A549 (cell line): ENCODE results near the gene HERC3. TPM values are rescaled to one million over a fixed set of nuclear protein-coding genes. Genes with fewer than 3 reads are reported as not detected.

Experiments
- ATAC-seq, 2 experiments: fragments of 200-7000 bp in 1 of 2; fragments of >200 bp in 1 of 2; cut with Nextera tagmentation in 1 of 2; cut with Tn5 transposase in 1 of 2; 3 replicates each; pipeline versions ENCODE4 v1.8.0 to v1.9.1; 2018 to 2020; ENCODE audit warnings: mild to moderate bottlenecking in 1 of 2, moderate library complexity in 1 of 2
- CTCF ChIA-PET: fragments of 300-600 bp; sonication (Branson Sonifier 250); formaldehyde crosslinking; extraction: SDS; loops from one replicate; lab custom pipeline; 2021; ENCODE audit warnings: antibody characterized with exemption, inconsistent platforms; lab: Yijun Ruan, JAX
- POLR2A ChIA-PET: fragments of 350-600 bp; formaldehyde crosslinking; extraction: SDS; loops from one replicate; lab custom pipeline; 2021; ENCODE audit warnings: antibody characterized with exemption, inconsistent platforms; lab: Yijun Ruan, JAX
- DNase-seq, 2 experiments: peaks; one replicate each; pipeline versions ENCODE4 v3.0.0 to v3.0.0-alpha.2; 2011 to 2016; ENCODE audit warnings: low read depth in 1 of 2, low spot score in 1 of 2
- FAIRE-seq: peaks from 2 replicates; lab custom pipeline; 2011; peaks lifted over from hg19 to GRCh38; lab: Jason Lieb, UNC
- H3K27ac ChIP-seq, 2 experiments: fragments of >200 bp; sonication (Bioruptor Twin); formaldehyde crosslinking; 3 replicates each; pipeline ENCODE4 v1.5.1; 2016 to 2017
- H3K4me1 ChIP-seq: fragments of >200 bp; sonication (Bioruptor Twin); formaldehyde crosslinking; 3 replicates; pipeline ENCODE4 v1.6.1; 2016
- H3K4me2 ChIP-seq: fragments of >200 bp; sonication (Bioruptor Twin); formaldehyde crosslinking; 3 replicates; pipeline ENCODE4 v1.6.1; 2016
- H3K4me3 ChIP-seq: fragments of >200 bp; sonication (Bioruptor Twin); formaldehyde crosslinking; 3 replicates; pipeline ENCODE4 v1.5.1; 2016
- H3K9me3 ChIP-seq: fragments of >200 bp; sonication (Bioruptor Twin); formaldehyde crosslinking; 3 replicates; pipeline ENCODE4 v1.6.1; 2016
- EHF ChIP-seq: fragments of 250-450 bp; sonication (Bioruptor Pico); IDR thresholded peaks from 2 replicates; pipeline ENCODE4 v1.5.0; 2020; ENCODE audit warnings: mild to moderate bottlenecking
- FOSB ChIP-seq: fragments of 250-450 bp; sonication (Bioruptor Pico); IDR thresholded peaks from 2 replicates; pipeline ENCODE4 v1.5.0; 2020; ENCODE audit warnings: mild to moderate bottlenecking, moderate library complexity
- FOSL2 ChIP-seq, 2 experiments: fragments of 450-650 bp in 1 of 2; fragments of >200 bp in 1 of 2; sonication (Bioruptor Twin) in 1 of 2; formaldehyde crosslinking; IDR thresholded peaks; 2 replicates each; pipeline versions ENCODE4 v1.5.0 to v1.6.1; 2016 to 2020; ENCODE audit warnings: mild to moderate bottlenecking in 1 of 2, moderate library complexity in 1 of 2
- FOXS1 ChIP-seq: fragments of 250-450 bp; sonication (Bioruptor Pico); IDR thresholded peaks from 2 replicates; pipeline ENCODE4 v1.5.0; 2020; ENCODE audit warnings: mild to moderate bottlenecking, moderate library complexity
- GATA3 ChIP-seq: IDR thresholded peaks from 2 replicates; pipeline ENCODE4 v1.6.1; 2012; ENCODE audit warnings: borderline replicate concordance
- HOXA7 ChIP-seq: fragments of 250-450 bp; sonication (Bioruptor Pico); IDR thresholded peaks from 2 replicates; pipeline ENCODE4 v1.5.0; 2020; ENCODE audit warnings: mild to moderate bottlenecking, moderate library complexity
- KDM5A ChIP-seq: fragments of 200-600 bp; sonication (generic); IDR thresholded peaks from 2 replicates; pipeline ENCODE4 v1.6.1; 2016; ENCODE audit warnings: antibody characterized with exemption, mild to moderate bottlenecking
- POLR2A ChIP-seq: IDR thresholded peaks from 2 replicates; pipeline ENCODE4 v1.6.1; 2012; ENCODE audit warnings: mild to moderate bottlenecking, low read length
- RAD21 ChIP-seq, 2 experiments: fragments of >200 bp in 1 of 2; sonication (Bioruptor Twin) in 1 of 2; formaldehyde crosslinking in 1 of 2; IDR thresholded peaks in 1 of 2; conservative IDR thresholded peaks in 1 of 2; 2 replicates in 1 of 2; 3 replicates in 1 of 2; pipeline ENCODE4 v1.6.1; 2012 to 2018; ENCODE audit warnings: inconsistent platforms in 1 of 2
- RARB ChIP-seq: fragments of 250-450 bp; sonication (Bioruptor Pico); IDR thresholded peaks from 2 replicates; pipeline ENCODE4 v1.8.0; 2021; ENCODE audit warnings: mild to moderate bottlenecking, moderate library complexity
- RCOR1 ChIP-seq: fragments of 150-350 bp; IDR thresholded peaks from 2 replicates; pipeline ENCODE4 v1.6.1; 2014; ENCODE audit warnings: antibody characterized with exemption, low read length, low read depth
- RNF2 ChIP-seq: fragments of 200-600 bp; sonication (generic); IDR thresholded peaks from 2 replicates; pipeline ENCODE4 v1.6.1; 2016; ENCODE audit warnings: low read depth, mild to moderate bottlenecking, antibody characterized with exemption, moderate library complexity, borderline replicate concordance
- SREBF2 ChIP-seq: fragments of 450-650 bp; IDR thresholded peaks from 2 replicates; pipeline ENCODE4 v1.6.1; 2014; ENCODE audit warnings: mild to moderate bottlenecking, moderate library complexity
- TFCP2L1 ChIP-seq: fragments of 250-450 bp; sonication (Bioruptor Pico); IDR thresholded peaks from 2 replicates; pipeline ENCODE4 v1.5.0; 2021; ENCODE audit warnings: mild to moderate bottlenecking
- TP53 ChIP-seq: fragments of 250-450 bp; sonication (Bioruptor Pico); IDR thresholded peaks from 2 replicates; pipeline ENCODE4 v1.5.0; 2021; ENCODE audit warnings: mild to moderate bottlenecking, moderate library complexity
- ZFP36 ChIP-seq: fragments of 450-650 bp; IDR thresholded peaks from 2 replicates; pipeline ENCODE4 v1.6.1; 2014; ENCODE audit warnings: borderline replicate concordance; ENCODE audit not compliant: partially characterized antibody
- ZNF302 ChIP-seq: fragments of 250-450 bp; sonication (Bioruptor Pico); IDR thresholded peaks from 2 replicates; pipeline ENCODE4 v1.9.0; 2021; ENCODE audit warnings: inconsistent platforms, mild to moderate bottlenecking, moderate library complexity
- ZSCAN20 ChIP-seq: fragments of 250-450 bp; sonication (Bioruptor Pico); IDR thresholded peaks from 2 replicates; pipeline ENCODE4 v1.8.0; 2022; ENCODE audit warnings: mild to moderate bottlenecking, moderate library complexity
- WGBS: methylation state at CpG from one replicate; pipeline ENCODE4 v1.1.6; 2017; ENCODE audit errors: missing lambda C conversion rate; 5-methylcytosine and 5-hydroxymethylcytosine counted together
- polyA plus RNA-seq, 4 experiments: library from polyadenylated mRNA; depleted of rRNA in 3 of 4; stranded (reverse); fragments of >200 nt; fragmentation: RNase III in 1 of 4; extraction: RNeasy Plus Mini Kit Qiagen cat#74134 plus additional on column Dnase treatment in 1 of 4; gene quantifications; 2 replicates in 3 of 4; 3 replicates in 1 of 4; pipeline ENCODE4 v1.2.3, GENCODE V29; 2011 to 2017
- TF ChIP-seq, protein P1 (sequence below): fragments of 250-450 bp; sonication (Bioruptor Pico); IDR thresholded peaks from 2 replicates; pipeline ENCODE4 v1.5.0; 2020; ENCODE audit warnings: low read depth, mild to moderate bottlenecking, moderate library complexity
- TF ChIP-seq, protein P2 (sequence below): fragments of >200 bp; sonication (Bioruptor Twin); formaldehyde crosslinking; IDR thresholded peaks from 2 replicates; pipeline ENCODE4 v1.6.1; 2016
- TF ChIP-seq, protein P3 (sequence below): fragments of 200-600 bp; sonication (generic); IDR thresholded peaks from 2 replicates; pipeline ENCODE4 v1.6.1; 2016; ENCODE audit warnings: antibody characterized with exemption, mild to moderate bottlenecking, moderate library complexity
- TF ChIP-seq, protein P4 (sequence below): fragments of 450-650 bp; IDR thresholded peaks from 2 replicates; pipeline ENCODE4 v1.6.1; 2014; ENCODE audit warnings: antibody characterized with exemption
- TF ChIP-seq, protein P5 (sequence below): fragments of 150-350 bp; IDR thresholded peaks from 2 replicates; pipeline ENCODE4 v1.6.1; 2014; ENCODE audit warnings: low read depth, mild to moderate bottlenecking, low read length
- TF ChIP-seq, protein P6 (sequence below): IDR thresholded peaks from 2 replicates; pipeline ENCODE4 v1.6.1; 2012

Gene HERC3
- polyA plus RNA-seq, 2 of the 4 experiments (the other 2 are of a cell fraction), result 4.9 to 6.2 TPM

DNA sequence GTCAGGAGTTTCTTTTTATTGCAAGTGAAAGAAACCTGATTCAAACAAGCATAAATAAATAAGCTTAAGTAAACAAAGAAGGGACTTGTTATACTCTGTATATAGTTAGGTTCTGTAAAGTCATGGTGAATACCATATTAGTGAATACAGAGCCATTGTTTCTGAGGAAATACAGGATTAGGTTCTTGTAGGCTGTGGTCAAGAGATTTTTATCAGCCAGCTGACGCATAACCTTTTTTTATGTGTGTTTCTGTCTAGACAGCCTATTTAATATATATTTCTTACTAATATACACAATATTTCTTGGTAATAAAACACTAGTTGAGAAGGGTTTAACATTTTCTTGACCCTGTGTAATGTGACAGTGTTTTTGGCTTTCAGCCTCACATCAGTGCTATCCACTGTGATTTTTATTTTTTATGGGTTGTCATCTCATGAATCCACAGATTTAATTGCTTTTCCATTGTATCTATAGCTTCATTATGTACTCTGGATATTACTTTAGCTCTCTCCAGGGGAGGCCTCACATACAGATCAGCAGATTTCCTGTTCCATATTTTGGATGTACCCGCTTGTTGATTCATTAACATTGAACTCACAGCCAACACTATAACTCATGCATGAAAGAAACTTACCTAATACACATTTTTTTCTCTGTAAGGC is 8.0 kb downstream of the HERC3 start:
- H3K27ac ChIP-seq, result no peak overlapping the region
- FAIRE-seq (no peak), DNase-seq (peak in 1 of 2 experiments; percentile 40), ATAC-seq (no peak; a peak in 1 of 6 replicates)
- no peak overlapping the region for H3K4me3 ChIP-seq
- H3K4me1 ChIP-seq, result peaks cover 11% of the 10 kb centered on the region; the same call in 1 of the 3 replicates
- peak overlapping the region; percentile 47 for H3K4me2 ChIP-seq
- POLR2A ChIA-PET, result no interaction called here
- H3K9me3 ChIP-seq, result no peaks in the 10 kb centered on the region
- CTCF ChIA-PET, result interaction anchor here (1.1 to 1.3 kb wide), 3 partner anchors 11 to 59 kb away, joined by 3 to 6 read pairs (median 3); no protein-coding TSS in a partner anchor
- TF ChIP-seq TP53 (CRISPR knock-in tag) (no peak), HOXA7 (no peak), RCOR1 (no peak), POLR2A (no peak), FOXS1 (no peak), GATA3 (peak; percentile 17; the same call in 1 of the 2 replicates)
- TF ChIP-seq, protein P1, sequence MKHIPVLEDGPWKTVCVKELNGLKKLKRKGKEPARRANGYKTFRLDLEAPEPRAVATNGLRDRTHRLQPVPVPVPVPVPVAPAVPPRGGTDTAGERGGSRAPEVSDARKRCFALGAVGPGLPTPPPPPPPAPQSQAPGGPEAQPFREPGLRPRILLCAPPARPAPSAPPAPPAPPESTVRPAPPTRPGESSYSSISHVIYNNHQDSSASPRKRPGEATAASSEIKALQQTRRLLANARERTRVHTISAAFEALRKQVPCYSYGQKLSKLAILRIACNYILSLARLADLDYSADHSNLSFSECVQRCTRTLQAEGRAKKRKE, result no peak
- TF ChIP-seq, protein P2, sequence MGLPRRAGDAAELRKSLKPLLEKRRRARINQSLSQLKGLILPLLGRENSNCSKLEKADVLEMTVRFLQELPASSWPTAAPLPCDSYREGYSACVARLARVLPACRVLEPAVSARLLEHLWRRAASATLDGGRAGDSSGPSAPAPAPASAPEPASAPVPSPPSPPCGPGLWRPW, result no peak
- 83% methylated on average over 2 of the region's 2 CpGs for WGBS

DNA sequence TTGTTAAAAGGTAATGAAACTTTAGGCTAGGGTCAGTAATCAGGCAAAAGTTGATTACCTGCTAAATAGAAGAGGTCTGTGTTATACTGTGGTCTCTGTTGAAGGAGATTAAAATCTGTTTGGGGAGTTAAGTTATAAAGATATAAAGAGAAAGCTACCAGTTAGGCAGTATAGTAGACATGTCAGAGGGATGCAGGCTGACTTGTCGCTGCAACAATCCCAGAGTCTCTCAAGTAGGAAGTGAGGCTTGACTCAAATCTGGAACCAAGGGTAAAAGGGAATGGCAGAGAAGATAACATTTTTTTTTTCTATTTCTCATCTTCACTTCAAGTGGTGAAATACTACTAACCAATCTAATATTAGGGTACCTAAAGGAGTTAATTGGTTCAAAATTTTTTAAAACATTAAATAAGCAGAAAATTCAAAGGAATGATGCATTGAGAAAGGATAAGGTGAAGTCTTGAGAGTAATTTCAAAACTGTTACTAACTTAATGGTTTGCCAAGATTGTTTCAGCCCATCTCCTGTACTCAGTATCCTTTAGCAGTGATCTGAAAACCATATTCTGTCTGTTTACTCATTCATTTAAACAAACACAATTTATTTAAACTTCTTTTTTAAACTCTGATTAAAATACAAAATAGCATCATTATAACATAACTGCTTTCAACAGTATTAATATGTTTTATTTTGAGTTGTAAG is 12.8 kb downstream of the HERC3 start:
- WGBS, result 70% methylated on average over 1 of the region's 1 CpG
- Histone ChIP-seq H3K4me2 (no peak overlapping the region), H3K9me3 (no peaks in the 10 kb centered on the region), H3K27ac (no peak overlapping the region), H3K4me3 (no peak overlapping the region), H3K4me1 (peaks cover 5% of the 10 kb centered on the region; the same call in 1 of the 3 replicates)
- no peak for DNase-seq
- POLR2A ChIA-PET, result no interaction called here
- CTCF ChIA-PET, result no interaction called here
- no peak for ATAC-seq
- TF ChIP-seq RAD21 (conservative IDR thresholded peaks at IDR 0.05 in 1 of 2, IDR thresholded peaks at IDR 0.05 in 1 of 2), result no peak
- no peak for TF ChIP-seq FOSB (CRISPR knock-in tag)
- TF ChIP-seq ZSCAN20, result no peak
- TF ChIP-seq KDM5A, result no peak
- TF ChIP-seq, protein P3, sequence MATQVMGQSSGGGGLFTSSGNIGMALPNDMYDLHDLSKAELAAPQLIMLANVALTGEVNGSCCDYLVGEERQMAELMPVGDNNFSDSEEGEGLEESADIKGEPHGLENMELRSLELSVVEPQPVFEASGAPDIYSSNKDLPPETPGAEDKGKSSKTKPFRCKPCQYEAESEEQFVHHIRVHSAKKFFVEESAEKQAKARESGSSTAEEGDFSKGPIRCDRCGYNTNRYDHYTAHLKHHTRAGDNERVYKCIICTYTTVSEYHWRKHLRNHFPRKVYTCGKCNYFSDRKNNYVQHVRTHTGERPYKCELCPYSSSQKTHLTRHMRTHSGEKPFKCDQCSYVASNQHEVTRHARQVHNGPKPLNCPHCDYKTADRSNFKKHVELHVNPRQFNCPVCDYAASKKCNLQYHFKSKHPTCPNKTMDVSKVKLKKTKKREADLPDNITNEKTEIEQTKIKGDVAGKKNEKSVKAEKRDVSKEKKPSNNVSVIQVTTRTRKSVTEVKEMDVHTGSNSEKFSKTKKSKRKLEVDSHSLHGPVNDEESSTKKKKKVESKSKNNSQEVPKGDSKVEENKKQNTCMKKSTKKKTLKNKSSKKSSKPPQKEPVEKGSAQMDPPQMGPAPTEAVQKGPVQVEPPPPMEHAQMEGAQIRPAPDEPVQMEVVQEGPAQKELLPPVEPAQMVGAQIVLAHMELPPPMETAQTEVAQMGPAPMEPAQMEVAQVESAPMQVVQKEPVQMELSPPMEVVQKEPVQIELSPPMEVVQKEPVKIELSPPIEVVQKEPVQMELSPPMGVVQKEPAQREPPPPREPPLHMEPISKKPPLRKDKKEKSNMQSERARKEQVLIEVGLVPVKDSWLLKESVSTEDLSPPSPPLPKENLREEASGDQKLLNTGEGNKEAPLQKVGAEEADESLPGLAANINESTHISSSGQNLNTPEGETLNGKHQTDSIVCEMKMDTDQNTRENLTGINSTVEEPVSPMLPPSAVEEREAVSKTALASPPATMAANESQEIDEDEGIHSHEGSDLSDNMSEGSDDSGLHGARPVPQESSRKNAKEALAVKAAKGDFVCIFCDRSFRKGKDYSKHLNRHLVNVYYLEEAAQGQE, result no peak
- TF ChIP-seq ZFP36, result no peak
- TF ChIP-seq, protein P4, sequence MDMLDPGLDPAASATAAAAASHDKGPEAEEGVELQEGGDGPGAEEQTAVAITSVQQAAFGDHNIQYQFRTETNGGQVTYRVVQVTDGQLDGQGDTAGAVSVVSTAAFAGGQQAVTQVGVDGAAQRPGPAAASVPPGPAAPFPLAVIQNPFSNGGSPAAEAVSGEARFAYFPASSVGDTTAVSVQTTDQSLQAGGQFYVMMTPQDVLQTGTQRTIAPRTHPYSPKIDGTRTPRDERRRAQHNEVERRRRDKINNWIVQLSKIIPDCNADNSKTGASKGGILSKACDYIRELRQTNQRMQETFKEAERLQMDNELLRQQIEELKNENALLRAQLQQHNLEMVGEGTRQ, result no peak
- no peak for TF ChIP-seq ZNF302 (CRISPR knock-in tag)
- no peak for TF ChIP-seq FOSL2 (IDR thresholded peaks at IDR 0.05)
- TF ChIP-seq FOSL2 (CRISPR knock-in tag; IDR thresholded peaks at IDR 0.05), result no peak
- no peak for TF ChIP-seq SREBF2
- TF ChIP-seq, protein P5, sequence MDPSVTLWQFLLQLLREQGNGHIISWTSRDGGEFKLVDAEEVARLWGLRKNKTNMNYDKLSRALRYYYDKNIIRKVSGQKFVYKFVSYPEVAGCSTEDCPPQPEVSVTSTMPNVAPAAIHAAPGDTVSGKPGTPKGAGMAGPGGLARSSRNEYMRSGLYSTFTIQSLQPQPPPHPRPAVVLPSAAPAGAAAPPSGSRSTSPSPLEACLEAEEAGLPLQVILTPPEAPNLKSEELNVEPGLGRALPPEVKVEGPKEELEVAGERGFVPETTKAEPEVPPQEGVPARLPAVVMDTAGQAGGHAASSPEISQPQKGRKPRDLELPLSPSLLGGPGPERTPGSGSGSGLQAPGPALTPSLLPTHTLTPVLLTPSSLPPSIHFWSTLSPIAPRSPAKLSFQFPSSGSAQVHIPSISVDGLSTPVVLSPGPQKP, result no peak
- no peak for TF ChIP-seq TFCP2L1 (CRISPR knock-in tag)
- TF ChIP-seq EHF (CRISPR knock-in tag), result no peak
- TF ChIP-seq RNF2, result no peak
- no peak for TF ChIP-seq FOXS1
- TF ChIP-seq, protein P6, sequence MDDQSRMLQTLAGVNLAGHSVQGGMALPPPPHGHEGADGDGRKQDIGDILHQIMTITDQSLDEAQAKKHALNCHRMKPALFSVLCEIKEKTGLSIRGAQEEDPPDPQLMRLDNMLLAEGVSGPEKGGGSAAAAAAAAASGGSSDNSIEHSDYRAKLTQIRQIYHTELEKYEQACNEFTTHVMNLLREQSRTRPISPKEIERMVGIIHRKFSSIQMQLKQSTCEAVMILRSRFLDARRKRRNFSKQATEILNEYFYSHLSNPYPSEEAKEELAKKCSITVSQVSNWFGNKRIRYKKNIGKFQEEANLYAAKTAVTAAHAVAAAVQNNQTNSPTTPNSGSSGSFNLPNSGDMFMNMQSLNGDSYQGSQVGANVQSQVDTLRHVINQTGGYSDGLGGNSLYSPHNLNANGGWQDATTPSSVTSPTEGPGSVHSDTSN, result no peak
- TF ChIP-seq, protein P2, result no peak
- no peak for TF ChIP-seq RARB (CRISPR knock-in tag)
- TF ChIP-seq, protein P1, result no peak
- FAIRE-seq, result no peak
